HG02938 (cell line): ENCODE results near the gene AIFM3.

Experiments used
- ATAC-seq: cut with Tn5 transposase; IDR thresholded peaks from one replicate; pipeline ENCODE4 v1.9.1; 2021; ENCODE audit warnings: mild to moderate bottlenecking, moderate library complexity; ENCODE audit not compliant: unreplicated experiment

AIFM3 gene

GRCh38 chr22:20989323-20990138, 22.5 kb downstream of the AIFM3 start:
- no peak for ATAC-seq

GRCh38 chr22:20990184-20991180, 23.4 kb downstream of the AIFM3 start:
- no peak for ATAC-seq

- no peak for ATAC-seq
These were observed 24.4 kb downstream of the AIFM3 start for GRCh38 chr22:20991252-20992055.

- no peak for ATAC-seq
These were observed 25.0 kb downstream of the AIFM3 start for GRCh38 chr22:20992056-20992442.

GRCh38 chr22:20992456-20993303, 25.6 kb downstream of the AIFM3 start:
- ATAC-seq: no peak

- no peak for ATAC-seq
These were observed 26.5 kb downstream of the AIFM3 start for GRCh38 chr22:20993304-20994127.

GRCh38 chr22:20994128-20994901, 27.3 kb downstream of the AIFM3 start:
- no peak for ATAC-seq

- no peak for ATAC-seq
These were observed 27.8 kb downstream of the AIFM3 start for GRCh38 chr22:20994902-20995241.

- ATAC-seq: no peak
These were observed 28.4 kb downstream of the AIFM3 start for GRCh38 chr22:20995329-20996030.

GRCh38 chr22:20996031-20996410, 29.0 kb downstream of the AIFM3 start:
- ATAC-seq: no peak

GRCh38 chr22:20996598-20997535, 29.8 kb downstream of the AIFM3 start:
- ATAC-seq: no peak

GRCh38 chr22:20997536-20998257, 30.6 kb downstream of the AIFM3 start:
- ATAC-seq: no peak

- ATAC-seq: no peak
These were observed 31.6 kb downstream of the AIFM3 start for GRCh38 chr22:20998411-20999336.

- ATAC-seq: no peak
These were observed 32.5 kb downstream of the AIFM3 start for GRCh38 chr22:20999350-21000206.
